ENCODE data around the gene MN1.

The MN1 gene

DNA sequence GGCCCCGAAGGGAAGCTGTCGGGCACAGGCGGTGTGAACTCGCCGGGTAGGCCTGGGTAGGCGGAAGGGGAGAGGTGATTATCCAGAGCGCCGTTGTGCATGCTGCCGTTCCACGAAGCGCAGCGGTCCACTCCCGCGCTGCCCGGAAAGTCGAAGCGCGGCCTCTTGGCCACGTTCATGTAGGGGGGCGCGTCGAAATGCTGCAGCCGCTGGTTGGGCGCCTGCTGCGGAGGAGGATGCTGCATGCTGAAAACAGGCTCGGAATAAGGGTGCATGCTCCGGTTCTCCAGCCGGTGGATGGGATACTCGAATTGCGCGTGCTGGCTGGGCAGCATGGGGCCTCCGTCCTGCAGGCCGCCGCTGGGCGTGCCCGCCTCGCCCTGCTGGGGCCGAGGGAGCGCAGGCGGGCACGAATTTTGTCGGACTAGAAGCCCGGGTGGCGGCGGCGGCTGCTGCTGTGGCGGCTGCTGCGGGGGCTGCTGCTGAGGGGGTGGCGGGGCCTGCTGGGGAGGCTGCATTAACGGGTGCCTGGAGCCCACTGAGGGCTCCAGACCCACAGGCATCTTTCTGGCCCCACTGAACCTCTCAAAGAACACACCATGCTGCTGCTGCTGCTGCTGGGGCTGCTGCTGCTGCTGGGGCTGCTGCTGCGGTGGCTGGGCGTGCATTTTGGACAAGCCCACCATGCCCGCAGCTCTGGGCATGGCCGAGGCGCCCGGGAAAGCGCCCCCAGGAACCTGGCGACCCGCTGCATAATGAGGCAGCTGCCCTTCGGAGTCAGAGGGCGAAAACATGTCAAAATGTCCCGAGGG, 2.3 kb downstream of the MN1 start:
- H3K4me3 ChIP-seq = peak overlapping the region; percentile 89; the same call in 1 of the 2 replicates
- peaks cover 16% of the 10 kb centered on the region; the same call in 1 of the 2 replicates for H3K36me3 ChIP-seq (ENCODE audit: insufficient read depth, low read length)
- no peak overlapping the region for H3K27ac ChIP-seq
- TF ChIP-seq POLR2AphosphoS5 (IDR thresholded peaks at IDR 0.05; ENCODE audit: borderline replicate concordance, low read depth, low read length) (no peak), FOXP2 (optimal IDR thresholded peaks at IDR 0.05; ENCODE audit: control extremely low read depth, extremely low read length, insufficient read depth) (no peak), EZH2 (IDR thresholded peaks at IDR 0.05) (no peak)
- no peak overlapping the region for H3K9ac ChIP-seq (ENCODE audit: insufficient read length)
- H3K9me3 ChIP-seq (ENCODE audit: low read depth, low read length) = no peaks in the 10 kb centered on the region
- no peak for DNase-seq (ENCODE audit: low read depth, low spot score)

DNA sequence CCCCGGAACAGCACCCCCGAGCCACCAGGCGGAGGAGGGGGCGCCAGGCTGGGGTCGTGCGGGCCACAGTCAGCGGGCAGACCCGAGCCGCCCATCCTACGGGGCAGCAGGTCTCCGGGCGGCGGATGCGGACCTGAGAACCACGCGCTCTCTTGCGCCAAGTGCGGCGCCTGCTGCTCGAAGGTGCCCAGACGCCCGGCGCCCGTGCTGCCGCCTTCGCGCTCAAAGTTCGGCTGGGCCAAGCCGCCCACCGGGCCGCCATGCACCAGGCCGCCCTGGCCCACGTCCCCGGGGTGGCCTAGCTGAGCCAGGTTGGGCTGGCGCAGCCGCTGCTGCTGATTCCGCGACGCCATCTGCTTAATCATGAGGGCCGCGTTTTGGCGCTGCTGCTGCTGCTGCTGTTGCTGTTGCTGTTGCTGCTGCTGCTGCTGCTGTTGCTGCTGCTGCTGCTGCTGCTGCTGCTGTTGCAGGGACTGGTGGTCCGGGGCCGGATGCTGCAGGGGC, 3.0 kb downstream of the MN1 start:
- DNase-seq (ENCODE audit: low read depth, low spot score) = no peak
- Histone ChIP-seq H3K9me3 (ENCODE audit: low read depth, low read length) (no peaks in the 10 kb centered on the region), H3K9ac (ENCODE audit: insufficient read length) (no peak overlapping the region), H3K4me3 (no peak overlapping the region), H3K27ac (no peak overlapping the region), H3K36me3 (ENCODE audit: insufficient read depth, low read length) (peaks cover 16% of the 10 kb centered on the region; the same call in 1 of the 2 replicates)
- no peak for TF ChIP-seq FOXP2 (optimal IDR thresholded peaks at IDR 0.05; ENCODE audit: control extremely low read depth, extremely low read length, insufficient read depth)
- no peak for TF ChIP-seq POLR2AphosphoS5 (IDR thresholded peaks at IDR 0.05; ENCODE audit: borderline replicate concordance, low read depth, low read length)
- no peak for TF ChIP-seq EZH2 (IDR thresholded peaks at IDR 0.05)

GRCh38 chr22:27797520-27798391, 3.8 kb downstream of the MN1 start:
- TF ChIP-seq POLR2AphosphoS5 (IDR thresholded peaks at IDR 0.05; ENCODE audit: borderline replicate concordance, low read depth, low read length) = no peak
- TF ChIP-seq EZH2 (IDR thresholded peaks at IDR 0.05) = no peak
- no peak for TF ChIP-seq FOXP2 (optimal IDR thresholded peaks at IDR 0.05; ENCODE audit: control extremely low read depth, extremely low read length, insufficient read depth)
- Histone ChIP-seq H3K9ac (ENCODE audit: insufficient read length) (no peak overlapping the region), H3K36me3 (ENCODE audit: insufficient read depth, low read length) (peaks cover 18% of the 10 kb centered on the region; the same call in 1 of the 2 replicates), H3K9me3 (ENCODE audit: low read depth, low read length) (no peaks in the 10 kb centered on the region), H3K27ac (no peak overlapping the region), H3K4me3 (no peak overlapping the region)
- DNase-seq (ENCODE audit: low read depth, low spot score) = no peak

GRCh38 chr22:27796829-27797519, 4.6 kb downstream of the MN1 start:
- Histone ChIP-seq H3K4me3 (peak overlapping the region; percentile 56; the same call in 1 of the 2 replicates), H3K9ac (ENCODE audit: insufficient read length) (no peak overlapping the region), H3K27ac (no peak overlapping the region), H3K36me3 (ENCODE audit: insufficient read depth, low read length) (peaks cover 21% of the 10 kb centered on the region; the same call in 1 of the 2 replicates), H3K9me3 (ENCODE audit: low read depth, low read length) (no peaks in the 10 kb centered on the region)
- no peak for TF ChIP-seq FOXP2 (optimal IDR thresholded peaks at IDR 0.05; ENCODE audit: control extremely low read depth, extremely low read length, insufficient read depth)
- no peak for TF ChIP-seq EZH2 (IDR thresholded peaks at IDR 0.05)
- no peak for TF ChIP-seq POLR2AphosphoS5 (IDR thresholded peaks at IDR 0.05; ENCODE audit: borderline replicate concordance, low read depth, low read length)
- no peak for DNase-seq (ENCODE audit: low read depth, low spot score)

DNA sequence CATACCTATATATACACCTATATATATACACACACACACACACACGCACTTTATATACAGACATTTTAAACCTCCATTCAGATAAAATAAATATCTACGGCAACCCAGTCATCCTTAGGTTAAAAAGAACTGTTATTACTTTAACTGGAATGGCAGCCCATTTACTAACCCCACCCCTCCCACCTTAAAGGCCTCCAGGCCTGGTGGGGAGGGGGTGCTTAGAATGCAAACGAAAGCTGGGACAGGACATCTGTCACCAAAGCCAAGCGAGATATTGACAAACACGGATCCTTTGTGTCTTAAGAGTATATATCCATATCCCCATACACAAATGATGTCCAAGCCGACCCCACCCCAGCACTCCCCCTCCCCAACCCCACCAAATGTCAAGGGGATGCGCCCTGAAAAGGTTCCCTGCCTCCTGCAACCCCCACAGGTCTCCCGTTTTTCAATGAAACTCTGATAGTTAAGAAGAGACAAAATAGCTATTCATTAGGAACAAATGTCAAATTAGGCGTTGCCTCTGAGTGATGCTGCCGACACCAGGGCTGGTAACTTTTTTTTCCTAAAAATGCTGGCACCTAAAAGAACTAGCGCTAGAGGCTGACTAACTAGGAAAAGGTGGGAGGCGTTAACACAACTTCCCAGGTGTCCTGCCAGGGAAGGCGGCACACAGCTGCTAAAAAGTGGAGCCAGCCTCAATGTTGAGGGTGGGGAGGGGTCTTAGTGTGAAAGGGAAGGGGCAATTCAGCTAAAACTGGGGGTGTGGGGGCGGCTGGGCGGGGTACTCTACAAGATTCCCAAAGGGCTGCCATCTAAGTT, 5.6 kb downstream of the MN1 start:
- Histone ChIP-seq H3K9ac (ENCODE audit: insufficient read length) (no peak overlapping the region), H3K9me3 (ENCODE audit: low read depth, low read length) (no peaks in the 10 kb centered on the region), H3K4me3 (peak overlapping the region; percentile 56), H3K36me3 (ENCODE audit: insufficient read depth, low read length) (peaks cover 27% of the 10 kb centered on the region), H3K27ac (no peak overlapping the region)
- TF ChIP-seq FOXP2 (optimal IDR thresholded peaks at IDR 0.05; ENCODE audit: control extremely low read depth, extremely low read length, insufficient read depth) (no peak), EZH2 (IDR thresholded peaks at IDR 0.05) (no peak), POLR2AphosphoS5 (IDR thresholded peaks at IDR 0.05; ENCODE audit: borderline replicate concordance, low read depth, low read length) (no peak)
- DNase-seq (ENCODE audit: low read depth, low spot score) = no peak

GRCh38 chr22:27795053-27795452, 6.5 kb downstream of the MN1 start:
- Histone ChIP-seq H3K9ac (ENCODE audit: insufficient read length) (no peak overlapping the region), H3K9me3 (ENCODE audit: low read depth, low read length) (no peaks in the 10 kb centered on the region), H3K4me3 (peak overlapping the region; percentile 56; the same call in 1 of the 2 replicates), H3K36me3 (ENCODE audit: insufficient read depth, low read length) (peaks cover 27% of the 10 kb centered on the region), H3K27ac (no peak overlapping the region)
- DNase-seq (ENCODE audit: low read depth, low spot score) = no peak
- TF ChIP-seq POLR2AphosphoS5 (IDR thresholded peaks at IDR 0.05; ENCODE audit: borderline replicate concordance, low read depth, low read length) = no peak
- TF ChIP-seq FOXP2 (optimal IDR thresholded peaks at IDR 0.05; ENCODE audit: control extremely low read depth, extremely low read length, insufficient read depth) = no peak
- no peak for TF ChIP-seq EZH2 (IDR thresholded peaks at IDR 0.05)

DNA sequence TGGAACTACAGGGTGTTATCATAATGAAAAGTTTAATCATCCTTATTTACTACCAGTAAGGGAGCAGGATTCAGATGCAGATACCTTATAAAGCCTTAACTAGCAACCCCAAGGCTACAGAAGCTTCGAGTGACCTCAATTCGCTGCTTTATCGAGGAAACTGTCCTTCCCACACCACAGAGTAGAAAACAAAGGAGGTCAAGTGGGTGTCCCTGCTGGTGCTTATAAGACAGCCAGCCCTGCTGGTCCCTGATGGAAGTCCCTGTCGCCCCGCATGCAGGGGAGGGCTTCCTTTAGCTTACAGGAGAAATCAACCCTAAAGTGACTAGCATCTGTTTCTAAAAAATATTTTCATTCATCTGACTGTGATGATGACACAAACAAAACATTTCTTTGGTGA, 7.3 kb downstream of the MN1 start:
- Histone ChIP-seq H3K36me3 (ENCODE audit: insufficient read depth, low read length) (peaks cover 27% of the 10 kb centered on the region), H3K9ac (ENCODE audit: insufficient read length) (no peak overlapping the region), H3K9me3 (ENCODE audit: low read depth, low read length) (no peaks in the 10 kb centered on the region), H3K27ac (no peak overlapping the region), H3K4me3 (no peak overlapping the region)
- no peak for DNase-seq (ENCODE audit: low read depth, low spot score)
- no peak for TF ChIP-seq POLR2AphosphoS5 (IDR thresholded peaks at IDR 0.05; ENCODE audit: borderline replicate concordance, low read depth, low read length)
- TF ChIP-seq FOXP2 (optimal IDR thresholded peaks at IDR 0.05; ENCODE audit: control extremely low read depth, extremely low read length, insufficient read depth) = no peak
- TF ChIP-seq EZH2 (IDR thresholded peaks at IDR 0.05) = no peak
